CD4-positive, alpha-beta memory T cell (primary cell): ENCODE results near the gene CEP44. TPM values are rescaled to one million over a fixed set of nuclear protein-coding genes. Genes with fewer than 3 reads are reported as not detected.

Experiments
- CTCF ChIA-PET: fragments of 350-600 bp; sonication (Branson Sonifier 250); formaldehyde crosslinking; loops from one replicate; lab custom pipeline; 2021; ENCODE audit warnings: inconsistent platforms; ENCODE audit not compliant: partially characterized antibody; lab: Charles Lee
- POLR2A ChIA-PET: fragments of 350-600 bp; sonication (Branson Sonifier 250); formaldehyde crosslinking; loops from one replicate; lab custom pipeline; 2021; ENCODE audit not compliant: partially characterized antibody; lab: Charles Lee
- DNase-seq, 5 donors: peaks; one replicate each; pipeline versions ENCODE4 v3.0.0 to v3.0.0-alpha.2; 2020 to 2022; ENCODE audit warnings: mixed read lengths in 1 of 5
- H3K27ac ChIP-seq: one replicate; pipeline ENCODE4 v1.7.0; 2013; ENCODE audit warnings: low read depth, low read length
- H3K27me3 ChIP-seq: 2 replicates; pipeline ENCODE4 v1.7.0; 2013; ENCODE audit warnings: mild to moderate bottlenecking, low read length, moderate library complexity; ENCODE audit not compliant: insufficient read depth
- H3K36me3 ChIP-seq: 2 replicates; pipeline ENCODE4 v1.7.0; 2013; ENCODE audit warnings: mild to moderate bottlenecking, low read length, moderate library complexity; ENCODE audit not compliant: insufficient read depth
- H3K4me1 ChIP-seq: 2 replicates; pipeline ENCODE4 v1.7.0; 2013; ENCODE audit warnings: mild to moderate bottlenecking, low read length, moderate library complexity; ENCODE audit not compliant: insufficient read depth
- H3K4me3 ChIP-seq, 2 donors: one replicate each; pipeline ENCODE4 v1.7.0; 2013; ENCODE audit warnings: low read length in 2 of 2, mild to moderate bottlenecking in 1 of 2
- H3K9me3 ChIP-seq, 2 donors: one replicate each; pipeline ENCODE4 v1.7.0; 2013; ENCODE audit warnings: low read length in 2 of 2, control low read depth in 1 of 2; ENCODE audit not compliant: control insufficient read depth in 1 of 2
- H3K27ac Mint-ChIP-seq, 7 donors: one replicate each; pipeline ENCODE4 v1.8.0; 2020 to 2021; ENCODE audit warnings: mixed read lengths in 7 of 7, mild to moderate bottlenecking in 6 of 7, inconsistent platforms in 3 of 7, moderate library complexity in 3 of 7
- H3K27me3 Mint-ChIP-seq, 2 donors: one replicate each; pipeline ENCODE4 v1.8.0; 2020 to 2021; ENCODE audit warnings: mixed read lengths in 2 of 2
- H3K36me3 Mint-ChIP-seq, 2 donors: one replicate each; pipeline ENCODE4 v1.8.0; 2020 to 2021; ENCODE audit warnings: mixed read lengths in 2 of 2, inconsistent platforms in 1 of 2, mild to moderate bottlenecking in 1 of 2
- H3K4me1 Mint-ChIP-seq, 4 donors: one replicate each; pipeline ENCODE4 v1.8.0; 2020 to 2021; ENCODE audit warnings: mixed read lengths in 4 of 4, mild to moderate bottlenecking in 1 of 4
- H3K4me3 Mint-ChIP-seq, 8 donors: one replicate each; pipeline ENCODE4 v1.8.0; 2020 to 2021; ENCODE audit warnings: mixed read lengths in 8 of 8, mild to moderate bottlenecking in 7 of 8, moderate library complexity in 6 of 8, inconsistent platforms in 3 of 8
- H3K9me3 Mint-ChIP-seq, 8 donors: one replicate each; pipeline ENCODE4 v1.8.0; 2020 to 2021; ENCODE audit warnings: mixed read lengths in 8 of 8, mild to moderate bottlenecking in 5 of 8, inconsistent platforms in 3 of 8, moderate library complexity in 1 of 8
- intact Hi-C: fragments of 100-400 bp; cut with micrococcal nuclease; formaldehyde crosslinking; loops from one replicate; pipeline ENCODE4 v1.15.1; 2023
- polyA plus RNA-seq, 2 donors: library from polyadenylated mRNA; unstranded; fragments of 300-500 nt; fragmentation: Illumina TruSeq; gene quantifications; one replicate each; pipeline ENCODE4 v1.2.3, GENCODE V29; 2021
- total RNA-seq, 2 experiments: library from RNA; stranded (reverse); gene quantifications; one replicate each; pipeline ENCODE4 v1.2.3, GENCODE V29; 2021

Gene CEP44
- total and polyA plus RNA-seq, 4 experiments from 2014 or later, result 7.7 to 25.7 (median 16.5) TPM

DNA sequence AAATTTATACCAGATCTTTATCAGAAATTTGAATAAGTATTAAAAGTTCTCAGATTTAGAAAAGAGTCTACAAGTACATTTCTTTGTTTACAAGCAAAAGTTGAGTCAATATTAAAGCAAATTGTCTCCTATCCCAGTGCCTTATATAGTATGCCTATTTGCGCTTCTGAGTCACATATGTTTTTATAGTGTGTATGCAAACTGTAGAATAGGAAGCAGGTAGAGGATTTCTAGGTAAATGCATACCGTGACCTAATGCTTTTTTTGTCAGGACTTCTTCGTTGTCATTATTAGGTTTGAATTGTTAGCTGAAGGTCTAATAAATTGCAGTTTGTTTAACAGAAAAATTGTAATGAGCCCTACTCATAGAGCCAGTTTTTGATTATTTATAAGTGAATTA is 22.2 kb downstream of the CEP44 start:
- Mint-ChIP-seq H3K27me3 (no peaks in the 10 kb centered on the region), H3K9me3 (no peaks in the 10 kb centered on the region), H3K36me3 (peaks cover 41 to 48% of the 10 kb centered on the region in 2 donors), H3K4me1 (peaks cover 0 to 2% (median under 1%) of the 10 kb centered on the region in 4 donors), H3K4me3 (no peak overlapping the region), H3K27ac (no peak overlapping the region)
- no peaks in the 10 kb centered on the region for H3K9me3 ChIP-seq
- POLR2A ChIA-PET, result no interaction called here
- intact Hi-C loops, result no loop called here
- H3K27ac ChIP-seq, result no peak overlapping the region
- no peak overlapping the region for H3K4me3 ChIP-seq
- H3K36me3 ChIP-seq, result no peaks in the 10 kb centered on the region
- no peaks in the 10 kb centered on the region for H3K27me3 ChIP-seq
- no peaks in the 10 kb centered on the region for H3K4me1 ChIP-seq
- no peak for DNase-seq
- CTCF ChIA-PET, result no interaction called here

DNA sequence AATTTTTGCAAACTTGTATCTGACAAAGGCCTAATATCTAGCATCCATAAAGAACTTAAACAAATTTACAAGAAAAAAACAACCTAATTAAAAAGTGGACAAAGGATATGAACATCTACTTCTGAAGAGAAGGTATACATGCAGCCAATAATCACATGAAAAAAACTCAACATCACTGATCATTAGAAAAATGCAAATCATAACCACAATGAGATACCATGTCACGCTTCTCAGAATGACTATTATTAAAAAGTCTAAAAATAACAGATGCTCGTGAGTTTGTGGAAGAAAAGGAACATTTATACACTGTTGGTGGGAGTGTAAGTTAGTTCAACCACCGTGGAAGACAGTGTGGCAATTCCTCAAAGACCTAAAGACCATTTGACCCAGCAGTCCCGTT is 24.0 kb downstream of the CEP44 start:
- Mint-ChIP-seq H3K4me1 (peaks cover under 1 to 2% (median 1%) of the 10 kb centered on the region in 4 donors), H3K4me3 (no peak overlapping the region), H3K27me3 (no peaks in the 10 kb centered on the region), H3K36me3 (peaks cover 43 to 45% of the 10 kb centered on the region in 2 donors), H3K9me3 (no peaks in the 10 kb centered on the region), H3K27ac (no peak overlapping the region)
- no peaks in the 10 kb centered on the region for H3K27me3 ChIP-seq
- no peak for DNase-seq
- no peak overlapping the region for H3K4me3 ChIP-seq
- H3K9me3 ChIP-seq, result no peaks in the 10 kb centered on the region
- peaks cover 5% of the 10 kb centered on the region for H3K36me3 ChIP-seq
- ChIA-PET CTCF (no interaction called here), POLR2A (no interaction called here)
- no peaks in the 10 kb centered on the region for H3K4me1 ChIP-seq
- H3K27ac ChIP-seq, result no peak overlapping the region
- intact Hi-C loops, result no loop called here

GRCh38 chr4:174312993-174313392 is 29.3 kb downstream of the CEP44 start:
- Mint-ChIP-seq H3K4me1 (peaks cover 4 to 6% (median 5%) of the 10 kb centered on the region in 4 donors), H3K4me3 (peak overlapping the region in 1 of 8 donors; percentile 18), H3K27ac (peak overlapping the region in 4 of 7 donors; percentile 42 to 87 (median 82)), H3K9me3 (no peaks in the 10 kb centered on the region), H3K27me3 (no peaks in the 10 kb centered on the region), H3K36me3 (peaks cover 22 to 46% of the 10 kb centered on the region in 2 donors)
- Histone ChIP-seq H3K36me3 (peaks cover 12% of the 10 kb centered on the region), H3K27ac (no peak overlapping the region), H3K4me3 (no peak overlapping the region), H3K9me3 (no peaks in the 10 kb centered on the region), H3K4me1 (no peaks in the 10 kb centered on the region), H3K27me3 (no peaks in the 10 kb centered on the region)
- no peak for DNase-seq
- ChIA-PET CTCF (interaction anchor here (1.7 kb wide), 1 partner anchor 89 kb away, joined by 4 read pairs; no protein-coding TSS in a partner anchor), POLR2A (no interaction called here)
- intact Hi-C loops, result no loop called here

DNA sequence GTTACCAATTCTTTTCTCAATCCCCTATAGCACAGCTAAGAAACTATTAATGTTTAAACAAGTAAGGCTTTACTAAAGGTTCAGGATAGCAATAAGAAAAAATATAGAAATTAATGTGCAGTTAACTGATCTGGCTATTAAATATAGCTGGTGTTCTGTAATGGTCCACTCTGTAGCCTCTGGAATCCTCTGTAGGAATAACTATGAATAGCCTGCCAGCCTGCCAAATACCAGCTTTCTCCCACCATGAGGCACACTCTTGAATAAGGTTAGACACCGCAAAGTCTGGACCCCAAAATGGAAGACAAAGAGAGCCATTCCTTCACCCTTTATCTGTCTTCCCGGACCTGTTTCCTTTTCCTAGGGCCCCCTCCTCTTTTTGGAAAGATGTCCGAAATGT is 30.6 kb downstream of the CEP44 start:
- CTCF ChIA-PET, result interaction anchor here (1.2 to 1.5 kb wide), 2 partner anchors 92 to 194 kb away, joined by 3 to 4 read pairs; no protein-coding TSS in a partner anchor
- no peak overlapping the region for H3K4me3 Mint-ChIP-seq
- Histone ChIP-seq H3K27ac (no peak overlapping the region), H3K4me1 (no peaks in the 10 kb centered on the region), H3K36me3 (peaks cover 12% of the 10 kb centered on the region), H3K27me3 (no peaks in the 10 kb centered on the region), H3K4me3 (no peak overlapping the region), H3K9me3 (no peaks in the 10 kb centered on the region)
- H3K9me3 Mint-ChIP-seq, result no peaks in the 10 kb centered on the region
- no peak for DNase-seq
- no peak overlapping the region for H3K27ac Mint-ChIP-seq
- no peaks in the 10 kb centered on the region for H3K27me3 Mint-ChIP-seq
- POLR2A ChIA-PET, result no interaction called here
- peaks cover 16 to 41% of the 10 kb centered on the region in 2 donors for H3K36me3 Mint-ChIP-seq
- H3K4me1 Mint-ChIP-seq, result peaks cover 3 to 6% (median 5%) of the 10 kb centered on the region in 4 donors
- intact Hi-C loops, result no loop called here

- no peak for DNase-seq
- no peaks in the 10 kb centered on the region for H3K27me3 ChIP-seq
- ChIA-PET CTCF (interaction anchor here (1.2 to 1.5 kb wide), 2 partner anchors 92 to 195 kb away, joined by 3 to 4 read pairs; no protein-coding TSS in a partner anchor), POLR2A (no interaction called here)
- H3K27me3 Mint-ChIP-seq, result no peaks in the 10 kb centered on the region
- intact Hi-C loops, result no loop called here
- no peak overlapping the region for H3K27ac ChIP-seq
- H3K4me1 Mint-ChIP-seq, result peaks cover 3 to 6% (median 5%) of the 10 kb centered on the region in 4 donors
- H3K4me3 Mint-ChIP-seq, result no peak overlapping the region
- H3K4me3 ChIP-seq, result no peak overlapping the region
- no peaks in the 10 kb centered on the region for H3K4me1 ChIP-seq
- H3K9me3 Mint-ChIP-seq, result no peaks in the 10 kb centered on the region
- H3K36me3 ChIP-seq, result peaks cover 12% of the 10 kb centered on the region
- H3K9me3 ChIP-seq, result no peaks in the 10 kb centered on the region
- H3K36me3 Mint-ChIP-seq, result peaks cover 15 to 38% of the 10 kb centered on the region in 2 donors
- H3K27ac Mint-ChIP-seq, result peak overlapping the region in 1 of 7 donors; percentile 52
Observed at GRCh38 chr4:174314770-174315169, 31.1 kb downstream of the CEP44 start.

DNA sequence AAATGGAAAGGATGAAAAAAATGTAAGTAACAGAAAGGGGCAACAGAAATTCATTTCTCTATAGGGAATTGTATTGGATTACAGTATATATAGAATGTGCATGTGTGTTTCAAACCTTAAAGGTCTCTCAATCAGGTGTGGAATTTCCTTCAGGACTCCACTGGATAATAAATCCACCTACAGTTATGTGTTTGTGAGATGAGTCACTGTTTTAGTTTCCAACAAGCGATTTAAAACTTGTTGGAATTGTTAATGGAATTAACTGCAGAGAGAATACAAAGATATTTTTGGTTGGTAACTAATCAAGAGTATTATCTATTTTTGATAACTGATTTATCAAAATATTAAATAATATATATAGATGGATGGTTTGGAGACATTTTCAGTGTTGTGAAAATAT is 32.8 kb downstream of the CEP44 start:
- H3K36me3 ChIP-seq, result peaks cover 12% of the 10 kb centered on the region
- POLR2A ChIA-PET, result no interaction called here
- no peaks in the 10 kb centered on the region for H3K27me3 ChIP-seq
- intact Hi-C loops, result no loop called here
- Mint-ChIP-seq H3K9me3 (no peaks in the 10 kb centered on the region), H3K27ac (no peak overlapping the region), H3K27me3 (no peaks in the 10 kb centered on the region), H3K36me3 (peaks cover 15 to 34% of the 10 kb centered on the region in 2 donors), H3K4me3 (no peak overlapping the region), H3K4me1 (peaks cover 3 to 6% (median 5%) of the 10 kb centered on the region in 4 donors)
- no peak for DNase-seq
- CTCF ChIA-PET, result no interaction called here
- no peak overlapping the region for H3K4me3 ChIP-seq
- no peaks in the 10 kb centered on the region for H3K4me1 ChIP-seq
- no peaks in the 10 kb centered on the region for H3K9me3 ChIP-seq
- H3K27ac ChIP-seq, result no peak overlapping the region

DNA sequence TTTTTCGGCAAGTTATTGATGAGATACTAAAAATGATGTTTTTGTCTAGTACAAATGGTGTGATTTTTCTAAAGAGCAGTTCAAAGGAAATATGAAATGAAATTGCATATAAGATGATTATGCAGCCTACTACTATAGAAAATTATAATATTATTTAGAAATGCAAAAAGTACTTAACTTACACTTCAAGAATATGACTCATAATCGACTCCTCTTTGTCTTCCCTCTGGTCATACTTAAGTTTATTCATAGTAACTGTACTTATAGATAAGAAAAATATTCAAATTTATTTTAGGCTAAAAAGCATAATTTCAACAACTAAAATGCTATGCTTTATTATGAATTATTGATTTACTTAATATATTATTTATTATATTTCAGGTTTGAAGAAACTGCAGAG is 33.2 kb downstream of the CEP44 start:
- Mint-ChIP-seq H3K36me3 (peaks cover 15 to 30% of the 10 kb centered on the region in 2 donors), H3K9me3 (no peaks in the 10 kb centered on the region), H3K27ac (no peak overlapping the region), H3K4me1 (peaks cover 3 to 6% (median 5%) of the 10 kb centered on the region in 4 donors), H3K27me3 (no peaks in the 10 kb centered on the region), H3K4me3 (no peak overlapping the region)
- Histone ChIP-seq H3K36me3 (peaks cover 8% of the 10 kb centered on the region), H3K4me1 (no peaks in the 10 kb centered on the region), H3K9me3 (no peaks in the 10 kb centered on the region), H3K4me3 (no peak overlapping the region), H3K27ac (no peak overlapping the region), H3K27me3 (no peaks in the 10 kb centered on the region)
- CTCF ChIA-PET, result no interaction called here
- POLR2A ChIA-PET, result no interaction called here
- DNase-seq, result no peak
- intact Hi-C loops, result no loop called here
